HAP-1 (cell line): ENCODE data around the gene TGFBR1.

Experiments
- DNase-seq, 2 experiments: peaks; one replicate each; pipeline ENCODE4 v3.0.0-alpha.2; 2016 to 2020; ENCODE audit warnings: low spot score in 2 of 2
- H3K27me3 ChIP-seq: fragments of 250-450 bp; sonication (Bioruptor Pico); 2 replicates; pipeline ENCODE4 v1.5.1; 2020; ENCODE audit warnings: low read depth, mild to moderate bottlenecking, moderate library complexity
- H3K36me3 ChIP-seq: fragments of 250-450 bp; sonication (Bioruptor Pico); replicated peaks from 2 replicates; pipeline ENCODE4 v1.5.1; 2020; ENCODE audit warnings: mild to moderate bottlenecking
- H3K4me1 ChIP-seq: fragments of 250-450 bp; sonication (Bioruptor Pico); 2 replicates; pipeline ENCODE4 v1.5.1; 2020; ENCODE audit warnings: mild to moderate bottlenecking
- H3K4me3 ChIP-seq: fragments of 250-450 bp; sonication (Bioruptor Pico); 2 replicates; pipeline ENCODE4 v1.5.1; 2020; ENCODE audit warnings: mild to moderate bottlenecking, moderate library complexity
- H3K9me3 ChIP-seq: fragments of 250-450 bp; sonication (Bioruptor Pico); 2 replicates; pipeline ENCODE4 v1.5.1; 2020; ENCODE audit warnings: mild to moderate bottlenecking, moderate library complexity
- in situ Hi-C: fragments of 300-500 bp; cut with MboI; formaldehyde crosslinking; loops from 3 replicates; pipeline ENCODE4 v1.14.3; 2020; ENCODE audit warnings: low sequenced_read_pairs, inconsistent platforms, mixed read lengths

TGFBR1 gene

DNA sequence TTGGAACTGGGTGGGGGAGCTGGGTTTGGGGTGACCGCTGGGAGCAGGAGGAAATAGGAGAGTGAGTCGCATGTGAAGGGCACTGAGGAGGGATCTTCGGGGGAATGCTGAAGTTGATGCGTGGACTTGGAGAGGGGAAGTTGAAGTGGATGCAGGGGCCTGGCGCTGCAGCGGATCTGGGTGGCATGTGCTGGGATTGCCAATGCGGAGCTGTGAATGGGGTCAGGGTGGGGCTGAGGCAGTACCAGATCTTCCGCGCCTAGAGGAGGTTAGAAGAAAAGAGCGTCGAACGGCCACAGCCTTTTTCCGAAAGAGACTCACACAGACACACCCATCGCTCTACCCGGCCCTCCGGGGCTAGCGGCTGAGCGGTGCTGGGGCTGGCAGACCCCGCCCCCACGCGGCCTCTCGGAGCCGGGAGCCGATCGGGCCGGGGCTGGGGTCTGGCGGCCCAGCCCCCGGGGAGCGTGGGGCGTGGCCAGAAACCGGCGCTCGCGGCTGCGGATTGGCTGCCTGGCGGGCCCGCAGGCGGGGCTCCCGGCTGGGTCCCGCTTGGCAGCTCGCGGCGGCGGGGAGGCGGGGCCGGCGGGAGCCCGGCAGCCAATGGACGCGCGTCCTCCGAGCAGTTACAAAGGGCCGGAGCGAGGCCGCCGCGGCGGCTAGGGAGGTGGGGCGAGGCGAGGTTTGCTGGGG is at the start of gene TGFBR1:
Gene TGFBR1, plus strand, starts transcription at position 655 of the 693 bp plus-strand sequence. CDS start 93 bp downstream, outside the sequence.
- H3K4me3 ChIP-seq = peak within 1 kb of the TSS; percentile 69
- peak; percentile 86 to 94 for DNase-seq
- no peaks in the 10 kb centered on the region for H3K27me3 ChIP-seq
- peaks cover 19% of the 10 kb centered on the region for H3K4me1 ChIP-seq
- in situ Hi-C loops = no loop called here
- H3K36me3 ChIP-seq = no peaks in the 10 kb centered on the region
- H3K9me3 ChIP-seq = no peaks in the 10 kb centered on the region

DNA sequence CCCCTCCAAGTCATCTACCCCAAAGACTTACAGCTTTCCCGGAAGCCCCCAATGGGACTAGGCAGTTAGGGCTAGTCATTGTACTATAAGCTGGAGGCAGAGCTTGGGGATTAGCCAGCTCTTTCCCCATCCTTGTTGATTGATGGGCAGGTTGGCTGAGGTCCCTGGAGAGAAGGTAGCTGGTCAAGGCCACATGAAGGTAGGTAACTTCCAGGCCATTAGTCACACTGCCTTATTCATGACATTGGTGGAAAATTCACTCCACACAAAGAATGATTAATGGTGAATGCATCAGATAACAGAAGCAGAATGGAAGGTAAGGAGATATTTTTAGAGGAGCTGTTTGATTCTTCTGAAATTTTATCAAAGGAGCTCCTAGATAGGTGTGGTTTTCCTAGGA is 49.5 kb upstream of the TGFBR1 start:
- Histone ChIP-seq H3K36me3 (no peaks in the 10 kb centered on the region), H3K9me3 (no peaks in the 10 kb centered on the region), H3K4me3 (no peak overlapping the region), H3K27me3 (peaks cover 9% of the 10 kb centered on the region; the same call in 1 of the 2 replicates), H3K4me1 (no peaks in the 10 kb centered on the region)
- DNase-seq = no peak
- in situ Hi-C loops = no loop called here

DNA sequence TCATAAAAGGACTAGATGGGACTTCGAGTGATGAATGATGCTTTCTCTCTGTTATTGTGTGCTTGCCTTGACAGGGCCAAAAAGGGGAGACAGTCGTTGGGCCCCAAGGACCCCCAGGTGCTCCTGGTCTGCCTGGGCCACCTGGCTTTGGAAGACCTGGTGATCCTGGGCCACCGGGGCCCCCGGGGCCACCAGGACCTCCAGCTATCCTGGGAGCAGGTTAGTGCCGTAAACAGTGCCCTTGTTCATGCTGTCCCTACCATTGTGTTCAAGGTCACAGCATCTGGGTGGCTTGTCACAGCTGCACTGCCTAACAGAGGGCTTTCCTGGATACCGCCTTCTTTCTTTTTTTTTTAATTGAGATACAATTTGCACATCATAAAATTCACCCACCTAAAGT is 48.7 kb upstream of the TGFBR1 start:
- H3K36me3 ChIP-seq = no peaks in the 10 kb centered on the region
- H3K27me3 ChIP-seq = peaks cover 11% of the 10 kb centered on the region; the same call in 1 of the 2 replicates
- no peak overlapping the region for H3K4me3 ChIP-seq
- no peak for DNase-seq
- in situ Hi-C loops = no loop called here
- no peaks in the 10 kb centered on the region for H3K9me3 ChIP-seq
- H3K4me1 ChIP-seq = no peaks in the 10 kb centered on the region

DNA sequence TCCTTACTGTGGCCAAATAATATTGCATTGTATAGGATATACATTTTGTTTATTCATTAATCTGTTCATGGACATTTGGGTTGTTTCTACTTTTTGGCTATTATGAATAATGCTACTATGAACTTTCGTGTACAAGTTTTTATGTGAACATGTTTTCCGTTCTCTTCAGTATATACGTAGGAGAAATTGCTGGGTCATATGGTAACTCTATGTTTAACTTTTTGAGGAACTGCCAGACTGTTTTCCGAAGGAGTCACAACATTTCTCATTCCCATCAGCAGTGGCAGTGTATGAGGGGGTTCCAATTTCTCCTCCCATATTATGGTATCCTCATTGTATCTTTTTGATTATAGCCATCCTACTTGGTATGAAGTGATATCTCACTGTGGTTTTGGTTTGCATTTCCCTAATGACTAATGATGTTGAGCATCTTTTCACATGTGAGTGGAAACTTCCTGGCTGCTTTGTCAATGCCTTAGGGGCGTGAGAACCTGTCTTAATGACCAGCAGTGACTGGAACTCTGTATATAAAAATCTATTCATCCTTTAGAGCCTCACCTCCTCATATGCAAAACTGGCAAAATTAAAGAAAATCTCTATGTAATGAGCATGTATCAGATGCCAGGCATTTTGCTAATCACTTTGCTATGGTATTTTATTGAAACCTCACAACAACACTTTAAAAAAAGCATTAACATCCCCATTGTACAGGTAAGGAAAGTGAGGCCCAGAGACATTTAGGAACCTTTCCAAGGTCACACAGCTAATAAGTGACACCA is 47.8 kb upstream of the TGFBR1 start:
- no peak for DNase-seq
- in situ Hi-C loops = no loop called here
- H3K27me3 ChIP-seq = peaks cover 15% of the 10 kb centered on the region
- H3K36me3 ChIP-seq = no peaks in the 10 kb centered on the region
- no peaks in the 10 kb centered on the region for H3K4me1 ChIP-seq
- no peak overlapping the region for H3K4me3 ChIP-seq
- H3K9me3 ChIP-seq = no peaks in the 10 kb centered on the region

DNA sequence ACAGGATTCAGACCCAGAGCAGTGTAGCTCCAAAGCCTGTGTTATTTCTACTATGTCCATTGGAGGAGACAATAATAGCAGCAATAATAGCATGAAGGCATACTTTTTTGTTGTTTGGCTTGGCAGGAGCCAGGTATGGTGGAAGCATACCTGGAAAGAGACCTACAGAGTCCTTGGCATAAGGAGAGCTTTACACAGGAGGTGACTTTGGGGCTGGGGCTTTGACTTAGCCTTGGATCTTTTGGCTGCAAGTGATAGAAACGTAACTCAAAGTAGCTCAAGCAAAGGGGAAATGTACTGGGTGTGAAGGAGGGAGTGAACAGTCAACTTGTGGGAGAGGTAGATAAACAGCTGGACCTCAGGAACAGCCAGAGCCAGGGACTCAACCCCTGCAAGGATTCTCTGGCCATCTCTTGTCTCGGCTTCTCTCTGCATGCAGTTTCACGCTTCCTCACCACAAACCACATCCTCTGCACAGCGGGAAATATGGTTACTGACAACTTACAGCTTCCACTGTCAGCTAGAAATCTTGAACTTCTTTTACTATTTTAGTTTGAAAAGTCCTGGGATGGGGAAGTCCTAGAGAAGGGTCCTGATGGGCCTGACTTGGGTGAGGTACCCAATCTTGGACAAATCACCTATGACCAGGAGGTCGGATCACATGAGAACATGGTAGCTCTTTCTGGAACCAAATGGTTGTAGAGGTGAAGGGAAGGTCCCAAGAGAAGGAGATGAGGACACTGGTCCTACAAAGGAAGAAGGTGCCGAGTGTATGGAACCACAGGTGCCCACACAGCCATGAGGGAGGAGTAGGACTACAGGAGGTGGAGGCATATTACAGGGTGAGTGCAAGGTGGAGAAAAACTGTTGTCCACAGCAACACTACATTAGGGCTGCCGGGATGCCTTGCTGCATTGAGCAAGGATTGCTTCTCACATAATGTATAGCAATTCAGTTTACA is 47.0 kb upstream of the TGFBR1 start:
- H3K9me3 ChIP-seq = no peaks in the 10 kb centered on the region
- in situ Hi-C loops = no loop called here
- no peak overlapping the region for H3K4me3 ChIP-seq
- no peak for DNase-seq
- no peaks in the 10 kb centered on the region for H3K4me1 ChIP-seq
- H3K27me3 ChIP-seq = peaks cover 15% of the 10 kb centered on the region
- no peaks in the 10 kb centered on the region for H3K36me3 ChIP-seq

DNA sequence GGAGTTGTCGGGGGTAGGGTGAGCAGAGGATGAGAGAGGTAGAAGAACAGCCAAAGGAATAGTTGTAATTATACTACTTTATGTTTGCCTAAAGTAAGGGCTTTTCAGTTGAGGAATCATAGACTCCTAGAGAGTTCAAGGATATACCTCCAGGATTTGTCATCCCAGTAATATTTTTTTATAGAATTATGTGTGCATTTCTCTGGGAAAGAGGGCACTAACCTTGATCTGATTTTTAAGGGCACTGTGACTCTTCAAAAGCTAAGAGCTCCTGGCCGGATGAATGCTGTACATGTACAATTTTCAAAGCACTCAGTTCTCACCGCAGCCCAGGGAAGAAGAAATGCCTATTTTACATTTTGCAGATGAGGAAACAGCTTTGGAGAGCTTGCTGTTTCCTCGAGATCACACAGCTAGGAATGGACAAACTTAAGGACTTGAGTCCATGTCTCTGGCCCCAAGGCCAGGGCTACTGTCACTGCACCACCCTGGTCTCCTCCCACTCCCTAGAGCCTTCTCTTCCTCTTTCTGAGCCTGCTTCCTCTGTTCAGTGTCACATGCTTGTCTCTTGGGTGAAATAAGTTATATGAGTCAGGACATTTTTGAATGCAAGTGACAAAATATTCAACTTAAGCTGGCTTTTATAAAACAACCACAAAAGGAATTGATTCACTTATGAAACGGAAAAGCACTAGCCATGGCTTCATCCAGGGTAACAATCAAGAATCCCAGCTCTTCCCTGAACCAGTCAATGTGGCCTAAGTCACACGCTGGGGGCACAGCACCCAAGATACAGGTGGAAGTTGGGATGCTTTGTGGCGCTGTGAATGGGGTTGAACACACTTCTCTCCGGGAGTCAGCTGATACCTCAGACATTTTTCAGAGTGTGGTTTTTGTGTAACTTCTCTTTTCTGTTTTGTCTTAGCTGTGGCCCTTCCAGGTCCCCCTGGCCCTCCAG is 45.7 kb upstream of the TGFBR1 start:
- DNase-seq = no peak
- Histone ChIP-seq H3K27me3 (peaks cover 15% of the 10 kb centered on the region), H3K36me3 (no peaks in the 10 kb centered on the region), H3K9me3 (no peaks in the 10 kb centered on the region), H3K4me3 (no peak overlapping the region), H3K4me1 (no peaks in the 10 kb centered on the region)
- in situ Hi-C loops = no loop called here

DNA sequence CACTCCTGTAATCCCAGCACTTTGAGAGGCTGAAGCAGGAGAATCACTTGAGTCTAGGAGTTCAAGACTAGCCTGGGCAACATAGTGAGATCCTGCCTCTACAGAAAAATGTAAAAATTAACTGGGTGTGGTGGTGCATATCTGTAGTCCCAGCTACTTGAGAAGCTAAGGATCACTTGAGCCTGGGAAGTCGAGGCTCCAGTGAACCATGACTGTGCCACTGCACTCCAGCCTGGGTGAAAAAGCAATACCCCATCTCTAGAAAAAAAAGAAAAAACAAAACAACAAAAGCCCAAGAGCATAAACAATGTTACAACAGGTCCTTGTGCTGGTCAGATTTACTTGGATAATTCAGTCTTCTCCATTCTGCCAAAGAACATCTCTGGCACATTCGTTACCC is 44.3 kb upstream of the TGFBR1 start:
- Histone ChIP-seq H3K36me3 (no peaks in the 10 kb centered on the region), H3K9me3 (no peaks in the 10 kb centered on the region), H3K4me1 (no peaks in the 10 kb centered on the region), H3K4me3 (no peak overlapping the region), H3K27me3 (peaks cover 15% of the 10 kb centered on the region)
- in situ Hi-C loops = no loop called here
- no peak for DNase-seq

DNA sequence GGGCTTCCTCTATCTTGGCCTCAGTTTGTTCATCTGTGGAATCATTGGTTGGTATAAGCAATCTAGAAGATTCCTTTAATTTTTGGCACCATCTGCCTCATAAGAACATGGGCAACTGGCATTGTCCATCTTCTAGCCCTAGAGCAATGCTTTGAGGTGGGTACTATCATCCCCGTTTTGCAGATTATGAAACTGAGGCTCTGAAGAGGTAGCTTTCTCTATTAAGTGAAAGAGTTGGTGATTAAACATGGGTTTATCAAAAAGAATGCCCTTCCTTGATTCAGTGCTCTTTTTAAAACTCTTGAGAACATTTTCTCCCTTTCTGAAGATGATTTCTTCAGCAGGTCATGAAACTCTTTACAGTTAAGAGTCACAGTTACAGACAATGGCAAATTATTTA is 42.4 kb upstream of the TGFBR1 start:
- no peak overlapping the region for H3K4me3 ChIP-seq
- no peaks in the 10 kb centered on the region for H3K4me1 ChIP-seq
- H3K36me3 ChIP-seq = no peaks in the 10 kb centered on the region
- DNase-seq = no peak
- peaks cover 15% of the 10 kb centered on the region for H3K27me3 ChIP-seq
- H3K9me3 ChIP-seq = no peaks in the 10 kb centered on the region
- in situ Hi-C loops = no loop called here

DNA sequence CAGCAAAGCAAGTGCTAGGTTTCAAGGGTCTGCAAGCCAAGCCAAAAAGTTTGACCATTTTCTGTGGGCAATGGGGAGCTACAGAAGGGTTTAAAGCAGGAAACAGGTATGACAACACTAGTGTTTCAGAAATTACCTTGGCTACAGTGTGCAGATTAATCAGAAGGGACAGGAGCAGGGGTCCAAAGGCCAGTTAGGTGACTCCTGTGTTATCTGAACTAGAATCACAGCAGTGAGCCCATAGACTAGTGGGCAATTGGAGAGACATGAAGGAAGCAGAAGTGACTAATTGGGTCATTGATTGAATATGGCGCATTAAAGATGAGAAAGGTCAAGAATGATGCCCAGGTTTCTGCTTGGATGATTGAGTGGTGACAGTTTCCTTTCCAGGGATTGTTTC is 41.4 kb upstream of the TGFBR1 start:
- Histone ChIP-seq H3K36me3 (no peaks in the 10 kb centered on the region), H3K27me3 (peaks cover 10% of the 10 kb centered on the region), H3K9me3 (no peaks in the 10 kb centered on the region), H3K4me3 (no peak overlapping the region), H3K4me1 (no peaks in the 10 kb centered on the region)
- in situ Hi-C loops = no loop called here
- DNase-seq = no peak

DNA sequence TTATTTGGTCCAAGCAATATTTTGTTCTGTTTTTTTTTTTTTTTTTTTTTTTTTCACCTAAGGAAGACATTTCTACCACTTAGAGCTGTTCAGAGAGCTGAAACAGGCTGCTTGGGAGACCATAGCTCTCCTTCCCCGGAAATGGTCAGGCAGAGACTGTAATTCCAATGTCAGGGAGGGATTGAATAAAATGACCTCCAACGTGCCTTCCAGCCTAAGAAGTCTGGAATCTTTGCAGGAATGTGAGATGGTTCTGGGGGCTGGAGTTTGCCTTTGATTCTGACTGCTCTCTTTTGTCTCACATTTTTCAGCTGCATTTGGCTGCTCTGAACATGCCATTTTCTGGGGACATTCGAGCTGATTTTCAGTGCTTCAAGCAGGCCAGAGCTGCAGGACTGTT is 38.3 kb upstream of the TGFBR1 start:
- Histone ChIP-seq H3K4me1 (no peaks in the 10 kb centered on the region), H3K36me3 (no peaks in the 10 kb centered on the region), H3K9me3 (no peaks in the 10 kb centered on the region), H3K4me3 (no peak overlapping the region), H3K27me3 (peaks cover 3% of the 10 kb centered on the region)
- in situ Hi-C loops = no loop called here
- no peak for DNase-seq

DNA sequence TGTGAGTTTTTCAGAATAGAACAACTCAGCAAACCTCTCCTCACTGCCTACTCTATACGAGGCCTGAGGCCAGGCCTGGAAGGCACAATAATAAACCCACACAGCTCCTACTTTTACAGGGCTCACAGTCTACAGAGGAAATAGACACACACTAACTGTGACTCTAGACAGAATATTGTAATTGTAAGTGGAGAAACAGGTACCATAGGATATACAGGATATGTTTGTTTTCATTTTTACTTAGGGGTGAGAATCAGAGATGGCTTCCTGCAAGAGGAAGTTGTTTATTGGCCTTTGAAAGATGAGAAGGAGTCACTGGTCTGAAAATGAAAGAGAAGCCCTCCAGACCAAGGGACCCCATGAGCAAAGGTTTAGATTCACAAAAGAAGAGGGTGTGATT is 35.8 kb upstream of the TGFBR1 start:
- Histone ChIP-seq H3K36me3 (no peaks in the 10 kb centered on the region), H3K4me1 (no peaks in the 10 kb centered on the region), H3K27me3 (no peaks in the 10 kb centered on the region), H3K9me3 (no peaks in the 10 kb centered on the region), H3K4me3 (no peak overlapping the region)
- in situ Hi-C loops = no loop called here
- DNase-seq = no peak

DNA sequence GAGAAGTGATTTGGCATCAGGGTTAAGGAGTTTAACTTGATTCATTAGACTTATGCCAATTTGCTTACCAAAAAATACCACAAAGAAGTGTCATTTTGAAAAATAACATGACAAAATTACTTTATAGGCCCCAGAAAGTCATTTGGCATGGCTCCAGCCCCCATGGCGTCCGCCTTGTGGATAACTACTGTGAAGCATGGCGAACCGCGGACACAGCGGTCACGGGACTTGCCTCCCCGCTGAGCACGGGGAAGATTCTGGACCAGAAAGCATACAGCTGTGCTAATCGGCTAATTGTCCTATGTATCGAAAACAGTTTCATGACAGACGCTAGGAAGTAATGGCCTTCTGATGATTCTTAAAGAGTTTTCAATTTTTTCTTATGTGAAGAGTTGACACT is 35.4 kb upstream of the TGFBR1 start:
- H3K4me1 ChIP-seq = no peaks in the 10 kb centered on the region
- in situ Hi-C loops = no loop called here
- H3K4me3 ChIP-seq = no peak overlapping the region
- no peaks in the 10 kb centered on the region for H3K9me3 ChIP-seq
- H3K36me3 ChIP-seq = no peaks in the 10 kb centered on the region
- no peaks in the 10 kb centered on the region for H3K27me3 ChIP-seq
- DNase-seq = no peak

DNA sequence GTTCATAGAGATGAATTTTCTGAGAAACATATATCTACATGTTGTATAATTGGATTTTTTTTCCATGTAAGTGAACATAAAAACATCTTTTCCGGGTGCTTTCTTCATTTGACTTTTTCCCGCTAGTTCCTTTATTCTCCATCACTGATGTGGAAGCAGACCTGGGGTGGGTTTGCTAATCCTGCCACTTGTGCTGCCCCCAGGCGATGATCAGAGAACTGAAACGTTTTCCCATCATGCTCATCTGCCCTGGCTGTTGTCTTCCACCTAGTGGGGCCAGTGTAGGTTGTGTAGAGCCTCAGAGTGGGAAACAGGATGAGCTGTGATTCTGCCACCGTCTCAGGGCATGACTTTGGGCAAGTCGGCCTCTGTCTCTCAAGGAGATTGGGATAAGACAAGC is 34.2 kb upstream of the TGFBR1 start:
- in situ Hi-C loops = no loop called here
- Histone ChIP-seq H3K27me3 (no peaks in the 10 kb centered on the region), H3K36me3 (no peaks in the 10 kb centered on the region), H3K4me1 (no peaks in the 10 kb centered on the region), H3K4me3 (no peak overlapping the region), H3K9me3 (no peaks in the 10 kb centered on the region)
- peak in 1 of 2 experiments; percentile 20 for DNase-seq
